Measurements from ENCODE around the gene TPST1.

DNA sequence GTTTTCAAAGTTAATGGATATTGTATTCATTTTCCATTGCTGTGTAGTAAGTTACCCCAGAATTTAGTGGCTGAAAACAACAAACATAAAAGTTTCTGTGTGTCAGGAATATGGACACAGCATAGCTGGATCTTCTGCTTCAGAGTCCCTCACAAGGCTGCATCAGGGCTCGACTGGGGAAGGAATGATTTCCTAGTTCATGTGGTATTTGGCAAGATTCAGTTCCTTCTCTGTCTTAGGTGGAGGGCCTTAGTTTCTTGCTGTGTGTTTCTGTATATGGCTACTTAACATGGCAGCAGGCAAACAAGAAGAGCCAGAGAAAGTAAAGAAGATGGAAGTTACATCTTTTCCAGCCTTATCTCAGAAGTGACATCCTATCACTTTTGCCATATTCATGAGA is 51.1 kb downstream of the TPST1 start:
- TF ChIP-seq, protein P1, sequence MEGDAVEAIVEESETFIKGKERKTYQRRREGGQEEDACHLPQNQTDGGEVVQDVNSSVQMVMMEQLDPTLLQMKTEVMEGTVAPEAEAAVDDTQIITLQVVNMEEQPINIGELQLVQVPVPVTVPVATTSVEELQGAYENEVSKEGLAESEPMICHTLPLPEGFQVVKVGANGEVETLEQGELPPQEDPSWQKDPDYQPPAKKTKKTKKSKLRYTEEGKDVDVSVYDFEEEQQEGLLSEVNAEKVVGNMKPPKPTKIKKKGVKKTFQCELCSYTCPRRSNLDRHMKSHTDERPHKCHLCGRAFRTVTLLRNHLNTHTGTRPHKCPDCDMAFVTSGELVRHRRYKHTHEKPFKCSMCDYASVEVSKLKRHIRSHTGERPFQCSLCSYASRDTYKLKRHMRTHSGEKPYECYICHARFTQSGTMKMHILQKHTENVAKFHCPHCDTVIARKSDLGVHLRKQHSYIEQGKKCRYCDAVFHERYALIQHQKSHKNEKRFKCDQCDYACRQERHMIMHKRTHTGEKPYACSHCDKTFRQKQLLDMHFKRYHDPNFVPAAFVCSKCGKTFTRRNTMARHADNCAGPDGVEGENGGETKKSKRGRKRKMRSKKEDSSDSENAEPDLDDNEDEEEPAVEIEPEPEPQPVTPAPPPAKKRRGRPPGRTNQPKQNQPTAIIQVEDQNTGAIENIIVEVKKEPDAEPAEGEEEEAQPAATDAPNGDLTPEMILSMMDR (conservative IDR thresholded peaks at IDR 0.05; ENCODE audit: low read length): no peak
- TF ChIP-seq EZH2phosphoT487 (IDR thresholded peaks at IDR 0.05; ENCODE audit: borderline replicate concordance): no peak
